GM23248 (cell line): Measurements from ENCODE around the gene PARVB. TPM values are rescaled to one million over a fixed set of nuclear protein-coding genes. Genes with fewer than 3 reads are reported as not detected.

Experiments used
- DNase-seq: peaks from one replicate; pipeline ENCODE4 v3.0.0-alpha.2; 2015
- H2AFZ ChIP-seq: fragments of 200-600 bp; sonication (generic); 2 replicates; pipeline ENCODE4 v1.6.1; 2016; ENCODE audit warnings: antibody characterized with exemption
- H3F3A ChIP-seq: fragments of 200-600 bp; sonication (generic); 2 replicates; pipeline ENCODE4 v1.6.1; 2016; ENCODE audit warnings: mild to moderate bottlenecking, antibody characterized with exemption, mixed run types; ENCODE audit not compliant: insufficient read depth
- H3K27ac ChIP-seq: fragments of 200-600 bp; sonication (generic); 2 replicates; pipeline ENCODE4 v1.5.1; 2016; ENCODE audit warnings: mild to moderate bottlenecking
- H3K27me3 ChIP-seq: fragments of 200-600 bp; sonication (generic); replicated peaks from 2 replicates; pipeline ENCODE4 v1.6.1; 2016; ENCODE audit warnings: mild to moderate bottlenecking; ENCODE audit not compliant: insufficient read depth
- H3K36me3 ChIP-seq: fragments of 200-600 bp; sonication (generic); 2 replicates; pipeline ENCODE4 v1.6.1; 2016; ENCODE audit warnings: low read depth, mild to moderate bottlenecking
- H3K4me1 ChIP-seq: fragments of 200-600 bp; sonication (generic); 2 replicates; pipeline ENCODE4 v1.6.1; 2016; ENCODE audit warnings: mild to moderate bottlenecking; ENCODE audit not compliant: insufficient read depth
- H3K4me2 ChIP-seq: fragments of 200-600 bp; sonication (generic); one replicate; pipeline ENCODE4 v1.6.1; 2016; ENCODE audit warnings: mild to moderate bottlenecking; ENCODE audit not compliant: unreplicated experiment
- H3K4me3 ChIP-seq: fragments of 200-600 bp; sonication (generic); 2 replicates; pipeline ENCODE4 v1.5.1; 2016; ENCODE audit warnings: mild to moderate bottlenecking
- H3K79me2 ChIP-seq: fragments of 200-600 bp; sonication (generic); 2 replicates; pipeline ENCODE4 v1.6.1; 2016; ENCODE audit warnings: mild to moderate bottlenecking; ENCODE audit not compliant: insufficient read depth
- H3K9ac ChIP-seq: fragments of 200-600 bp; sonication (generic); 2 replicates; pipeline ENCODE4 v1.6.1; 2016; ENCODE audit warnings: mild to moderate bottlenecking
- H3K9me2 ChIP-seq: fragments of 200-600 bp; sonication (generic); 2 replicates; pipeline ENCODE4 v1.6.1; 2016; ENCODE audit warnings: mixed run types, mild to moderate bottlenecking, moderate library complexity; ENCODE audit not compliant: insufficient read depth
- H3K9me3 ChIP-seq: fragments of 200-600 bp; sonication (generic); one replicate; pipeline ENCODE4 v1.6.1; 2017; ENCODE audit warnings: low read depth
- H4K20me1 ChIP-seq: fragments of 200-600 bp; sonication (generic); 2 replicates; pipeline ENCODE4 v1.6.0; 2016; ENCODE audit not compliant: insufficient read depth
- EZH2 ChIP-seq: fragments of 200-600 bp; sonication (generic); IDR thresholded peaks from 2 replicates; pipeline ENCODE4 v1.6.1; 2018; ENCODE audit warnings: antibody characterized with exemption, mild to moderate bottlenecking; ENCODE audit not compliant: insufficient read depth, poor library complexity, severe bottlenecking
- EZH2phosphoT487 ChIP-seq: fragments of 200-600 bp; sonication (generic); IDR thresholded peaks from 2 replicates; pipeline ENCODE4 v1.6.1; 2018; ENCODE audit warnings: antibody characterized with exemption, moderate library complexity, mild to moderate bottlenecking, low read depth; ENCODE audit not compliant: insufficient read depth
- WGBS, 2 experiments: methylation state at CpG; one replicate each; pipeline ENCODE4 v1.1.6; 2015 to 2017; ENCODE audit warnings: low lambda C conversion rate in 2 of 2, low coverage in 1 of 2; ENCODE audit errors: missing lambda C conversion rate in 2 of 2; 5-methylcytosine and 5-hydroxymethylcytosine counted together
- in situ Hi-C: fragments of 300-500 bp; cut with MboI; formaldehyde crosslinking; loops from 2 replicates; pipeline ENCODE4 v1.15.0; 2020
- polyA plus RNA-seq: library from polyadenylated mRNA; unstranded; fragments of >200 nt; fragmentation: Nextera tagmentation; extraction: Ambion mirVana; gene quantifications from 2 replicates; pipeline ENCODE4 v1.2.1, GENCODE V29; 2016
- total RNA-seq: library from RNA; depleted of rRNA; stranded (reverse); fragments of >200 nt; shearing (Covaris generic); gene quantifications from 2 replicates; pipeline ENCODE4 v1.2.3, GENCODE V29; 2014

PARVB gene
- total and polyA plus RNA-seq, 2 experiments from 2014 or later, result 52.6 to 141 TPM

- no peak overlapping the region for H3K27ac ChIP-seq
- 36% methylated on average over 4 of the region's 4 CpGs for WGBS, 2 experiments
- no peak overlapping the region for H2AFZ ChIP-seq
- H3K27me3 ChIP-seq, result no peaks in the 10 kb centered on the region
- H3K4me2 ChIP-seq, result no peak overlapping the region
- in situ Hi-C loops, result no loop called here
- no peaks in the 10 kb centered on the region for H3K9me2 ChIP-seq
- no peaks in the 10 kb centered on the region for H3K79me2 ChIP-seq
- no peak overlapping the region for H3K9ac ChIP-seq
- H3K4me3 ChIP-seq, result no peak overlapping the region
- 0 out of 2 replicates have a peak, but pooled peaks cover 8% of the 10 kb centered on the region for H3K4me1 ChIP-seq
- DNase-seq, result peak; percentile 75
- no peaks in the 10 kb centered on the region for H4K20me1 ChIP-seq
- H3K36me3 ChIP-seq, result peaks cover 6% of the 10 kb centered on the region; the same call in 1 of the 2 replicates
- no peaks in the 10 kb centered on the region for H3K9me3 ChIP-seq
- no peaks in the 10 kb centered on the region for H3F3A ChIP-seq
- TF ChIP-seq EZH2 (no peak), EZH2phosphoT487 (no peak)
Measured at GRCh38 chr22:44151676-44152075, 127.6 kb downstream of the PARVB start.

- Histone ChIP-seq H3K9ac (no peak overlapping the region), H3K79me2 (no peaks in the 10 kb centered on the region), H3K27me3 (no peaks in the 10 kb centered on the region), H2AFZ (no peak overlapping the region), H3K9me3 (no peaks in the 10 kb centered on the region), H3K4me3 (no peak overlapping the region), H3K4me1 (peaks cover 9% of the 10 kb centered on the region; the same call in 1 of the 2 replicates), H3K9me2 (no peaks in the 10 kb centered on the region), H3F3A (no peaks in the 10 kb centered on the region), H3K27ac (no peak overlapping the region), H3K36me3 (peaks cover 15% of the 10 kb centered on the region; the same call in 1 of the 2 replicates), H4K20me1 (no peaks in the 10 kb centered on the region), H3K4me2 (no peak overlapping the region)
- WGBS, 2 experiments, result 83 to 85% methylated on average over 10 of the region's 10 CpGs
- no peak for TF ChIP-seq EZH2
- no peak for TF ChIP-seq EZH2phosphoT487
- DNase-seq, result no peak
- in situ Hi-C loops, result no loop called here
Measured at GRCh38 chr22:44153710-44154109, 129.6 kb downstream of the PARVB start.

GRCh38 chr22:44154436-44154942 lies 130.4 kb downstream of the PARVB start:
- H3F3A ChIP-seq, result peaks cover 5% of the 10 kb centered on the region; the same call in 1 of the 2 replicates
- no peak for DNase-seq
- H3K9me2 ChIP-seq, result no peaks in the 10 kb centered on the region
- peaks cover 12% of the 10 kb centered on the region; the same call in 1 of the 2 replicates for H3K4me1 ChIP-seq
- in situ Hi-C loops, result no loop called here
- H3K27ac ChIP-seq, result no peak overlapping the region
- no peaks in the 10 kb centered on the region for H3K27me3 ChIP-seq
- WGBS, 2 experiments, result 93 to 100% methylated on average over 2 of the region's 2 CpGs
- no peaks in the 10 kb centered on the region for H3K9me3 ChIP-seq
- H2AFZ ChIP-seq, result no peak overlapping the region
- peaks cover 15% of the 10 kb centered on the region; the same call in 1 of the 2 replicates for H3K36me3 ChIP-seq
- H4K20me1 ChIP-seq, result no peaks in the 10 kb centered on the region
- H3K4me2 ChIP-seq, result no peak overlapping the region
- H3K9ac ChIP-seq, result no peak overlapping the region
- no peaks in the 10 kb centered on the region for H3K79me2 ChIP-seq
- no peak overlapping the region for H3K4me3 ChIP-seq
- TF ChIP-seq EZH2, result no peak
- TF ChIP-seq EZH2phosphoT487, result no peak

- no peaks in the 10 kb centered on the region for H4K20me1 ChIP-seq
- H3K27me3 ChIP-seq, result no peaks in the 10 kb centered on the region
- peaks cover 12% of the 10 kb centered on the region; the same call in 1 of the 2 replicates for H3K4me1 ChIP-seq
- TF ChIP-seq EZH2 (no peak), EZH2phosphoT487 (no peak)
- DNase-seq, result no peak
- H3K79me2 ChIP-seq, result no peaks in the 10 kb centered on the region
- peaks cover 15% of the 10 kb centered on the region; the same call in 1 of the 2 replicates for H3K36me3 ChIP-seq
- no peak overlapping the region for H2AFZ ChIP-seq
- in situ Hi-C loops, result no loop called here
- no peaks in the 10 kb centered on the region for H3K9me2 ChIP-seq
- no peak overlapping the region for H3K4me3 ChIP-seq
- H3K9me3 ChIP-seq, result no peaks in the 10 kb centered on the region
- no peak overlapping the region for H3K27ac ChIP-seq
- WGBS, 2 experiments, result 95 to 96% methylated on average over 11 to 13 of the region's 14 CpGs
- H3K9ac ChIP-seq, result no peak overlapping the region
- H3K4me2 ChIP-seq, result no peak overlapping the region
- peaks cover 5% of the 10 kb centered on the region; the same call in 1 of the 2 replicates for H3F3A ChIP-seq
Measured at GRCh38 chr22:44155115-44155514, 131.0 kb downstream of the PARVB start.
